CD4-positive, alpha-beta memory T cell (primary cell): ENCODE data around the gene UST. TPM values are rescaled to one million over a fixed set of nuclear protein-coding genes. Genes with fewer than 3 reads are reported as not detected.

ENCODE experiments used
- CTCF ChIA-PET: fragments of 350-600 bp; sonication (Branson Sonifier 250); formaldehyde crosslinking; loops from one replicate; lab custom pipeline; 2021; ENCODE audit warnings: inconsistent platforms; ENCODE audit not compliant: partially characterized antibody; lab: Charles Lee
- POLR2A ChIA-PET: fragments of 350-600 bp; sonication (Branson Sonifier 250); formaldehyde crosslinking; loops from one replicate; lab custom pipeline; 2021; ENCODE audit not compliant: partially characterized antibody; lab: Charles Lee
- DNase-seq, 5 donors: peaks; one replicate each; pipeline versions ENCODE4 v3.0.0 to v3.0.0-alpha.2; 2020 to 2022; ENCODE audit warnings: mixed read lengths in 1 of 5
- H3K27ac ChIP-seq: one replicate; pipeline ENCODE4 v1.7.0; 2013; ENCODE audit warnings: low read depth, low read length
- H3K27me3 ChIP-seq: 2 replicates; pipeline ENCODE4 v1.7.0; 2013; ENCODE audit warnings: mild to moderate bottlenecking, low read length, moderate library complexity; ENCODE audit not compliant: insufficient read depth
- H3K36me3 ChIP-seq: 2 replicates; pipeline ENCODE4 v1.7.0; 2013; ENCODE audit warnings: mild to moderate bottlenecking, low read length, moderate library complexity; ENCODE audit not compliant: insufficient read depth
- H3K4me1 ChIP-seq: 2 replicates; pipeline ENCODE4 v1.7.0; 2013; ENCODE audit warnings: mild to moderate bottlenecking, low read length, moderate library complexity; ENCODE audit not compliant: insufficient read depth
- H3K4me3 ChIP-seq, 2 donors: one replicate each; pipeline ENCODE4 v1.7.0; 2013; ENCODE audit warnings: low read length in 2 of 2, mild to moderate bottlenecking in 1 of 2
- H3K9me3 ChIP-seq, 2 donors: one replicate each; pipeline ENCODE4 v1.7.0; 2013; ENCODE audit warnings: low read length in 2 of 2, control low read depth in 1 of 2; ENCODE audit not compliant: control insufficient read depth in 1 of 2
- H3K27ac Mint-ChIP-seq, 7 donors: one replicate each; pipeline ENCODE4 v1.8.0; 2020 to 2021; ENCODE audit warnings: mixed read lengths in 7 of 7, mild to moderate bottlenecking in 6 of 7, inconsistent platforms in 3 of 7, moderate library complexity in 3 of 7
- H3K27me3 Mint-ChIP-seq, 2 donors: one replicate each; pipeline ENCODE4 v1.8.0; 2020 to 2021; ENCODE audit warnings: mixed read lengths in 2 of 2
- H3K36me3 Mint-ChIP-seq, 2 donors: one replicate each; pipeline ENCODE4 v1.8.0; 2020 to 2021; ENCODE audit warnings: mixed read lengths in 2 of 2, inconsistent platforms in 1 of 2, mild to moderate bottlenecking in 1 of 2
- H3K4me1 Mint-ChIP-seq, 4 donors: one replicate each; pipeline ENCODE4 v1.8.0; 2020 to 2021; ENCODE audit warnings: mixed read lengths in 4 of 4, mild to moderate bottlenecking in 1 of 4
- H3K4me3 Mint-ChIP-seq, 8 donors: one replicate each; pipeline ENCODE4 v1.8.0; 2020 to 2021; ENCODE audit warnings: mixed read lengths in 8 of 8, mild to moderate bottlenecking in 7 of 8, moderate library complexity in 6 of 8, inconsistent platforms in 3 of 8
- H3K9me3 Mint-ChIP-seq, 8 donors: one replicate each; pipeline ENCODE4 v1.8.0; 2020 to 2021; ENCODE audit warnings: mixed read lengths in 8 of 8, mild to moderate bottlenecking in 5 of 8, inconsistent platforms in 3 of 8, moderate library complexity in 1 of 8
- intact Hi-C: fragments of 100-400 bp; cut with micrococcal nuclease; formaldehyde crosslinking; loops from one replicate; pipeline ENCODE4 v1.15.1; 2023
- polyA plus RNA-seq, 2 donors: library from polyadenylated mRNA; unstranded; fragments of 300-500 nt; fragmentation: Illumina TruSeq; gene quantifications; one replicate each; pipeline ENCODE4 v1.2.3, GENCODE V29; 2021
- total RNA-seq, 2 experiments: library from RNA; stranded (reverse); gene quantifications; one replicate each; pipeline ENCODE4 v1.2.3, GENCODE V29; 2021

UST gene
- total and polyA plus RNA-seq, 4 experiments from 2014 or later, result 2.2 to 7.6 (median 5.1) TPM

DNA sequence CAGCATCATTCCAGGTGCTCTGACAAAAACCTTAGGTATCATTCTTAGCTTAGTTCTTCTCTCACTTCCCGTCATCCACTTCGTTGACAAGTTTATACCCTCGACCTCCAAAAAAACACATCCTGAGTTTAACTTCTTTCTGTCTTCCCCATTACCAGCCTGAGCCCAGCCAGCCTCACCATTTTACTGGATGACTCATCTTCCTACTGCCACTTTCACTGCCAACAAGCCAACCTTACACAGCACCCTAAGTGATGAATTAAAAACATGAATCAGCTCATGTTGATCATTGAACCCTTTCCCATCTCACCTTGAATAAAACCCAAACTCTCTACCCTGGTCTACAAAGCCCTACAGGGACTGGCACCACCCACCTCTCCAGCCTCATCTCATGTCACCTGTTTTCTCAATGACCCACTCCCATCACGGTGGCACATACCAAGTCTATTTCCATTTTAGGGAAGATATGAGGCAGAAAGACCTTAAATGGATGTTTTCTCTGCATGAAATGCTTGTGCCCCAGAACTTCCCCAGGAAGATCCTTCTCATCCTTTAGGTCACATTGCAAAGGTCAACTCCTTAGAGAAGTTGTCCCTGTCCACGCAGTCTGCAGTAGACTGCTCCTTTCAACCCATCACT lies 9.9 kb upstream of the UST start:
- Histone ChIP-seq H3K36me3 (no peaks in the 10 kb centered on the region), H3K27ac (no peak overlapping the region), H3K4me3 (no peak overlapping the region), H3K27me3 (no peaks in the 10 kb centered on the region), H3K4me1 (peaks cover 4% of the 10 kb centered on the region), H3K9me3 (no peaks in the 10 kb centered on the region)
- DNase-seq, result no peak
- no peaks in the 10 kb centered on the region for H3K36me3 Mint-ChIP-seq
- peak overlapping the region in 1 of 7 donors; percentile 42 for H3K27ac Mint-ChIP-seq
- CTCF ChIA-PET, result no interaction called here
- H3K4me3 Mint-ChIP-seq, result no peak overlapping the region
- intact Hi-C loops, result no loop called here
- peaks cover 1 to 8% (median 7%) of the 10 kb centered on the region in 4 donors for H3K4me1 Mint-ChIP-seq
- no peaks in the 10 kb centered on the region for H3K9me3 Mint-ChIP-seq
- POLR2A ChIA-PET, result no interaction called here
- H3K27me3 Mint-ChIP-seq, result no peaks in the 10 kb centered on the region

DNA sequence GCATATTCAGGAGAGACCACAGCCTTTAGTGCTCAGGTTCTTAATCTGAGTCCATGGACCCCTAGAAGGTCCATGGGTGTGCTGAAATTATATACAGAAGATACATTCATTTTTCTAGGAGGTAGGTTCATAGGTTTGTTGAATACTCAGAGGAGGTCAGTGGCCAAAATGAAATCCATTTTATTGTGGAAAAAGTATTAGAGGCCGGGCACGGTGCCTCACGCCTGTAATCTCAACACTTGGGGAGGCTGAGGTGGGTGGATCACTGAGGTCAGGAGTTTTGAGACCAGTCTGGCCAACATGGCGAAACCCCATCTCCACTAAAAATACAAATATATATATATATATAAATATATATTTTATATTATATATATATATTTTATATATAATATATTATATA lies 9.0 kb upstream of the UST start:
- Mint-ChIP-seq H3K4me3 (no peak overlapping the region), H3K27ac (no peak overlapping the region), H3K36me3 (no peaks in the 10 kb centered on the region), H3K4me1 (peaks cover 1 to 8% (median 7%) of the 10 kb centered on the region in 4 donors), H3K9me3 (no peaks in the 10 kb centered on the region), H3K27me3 (no peaks in the 10 kb centered on the region)
- H3K4me3 ChIP-seq, result no peak overlapping the region
- no peaks in the 10 kb centered on the region for H3K36me3 ChIP-seq
- peaks cover 4% of the 10 kb centered on the region for H3K4me1 ChIP-seq
- H3K27me3 ChIP-seq, result no peaks in the 10 kb centered on the region
- H3K27ac ChIP-seq, result no peak overlapping the region
- no peaks in the 10 kb centered on the region for H3K9me3 ChIP-seq
- DNase-seq, result no peak
- ChIA-PET CTCF (no interaction called here), POLR2A (no interaction called here)
- intact Hi-C loops, result no loop called here

DNA sequence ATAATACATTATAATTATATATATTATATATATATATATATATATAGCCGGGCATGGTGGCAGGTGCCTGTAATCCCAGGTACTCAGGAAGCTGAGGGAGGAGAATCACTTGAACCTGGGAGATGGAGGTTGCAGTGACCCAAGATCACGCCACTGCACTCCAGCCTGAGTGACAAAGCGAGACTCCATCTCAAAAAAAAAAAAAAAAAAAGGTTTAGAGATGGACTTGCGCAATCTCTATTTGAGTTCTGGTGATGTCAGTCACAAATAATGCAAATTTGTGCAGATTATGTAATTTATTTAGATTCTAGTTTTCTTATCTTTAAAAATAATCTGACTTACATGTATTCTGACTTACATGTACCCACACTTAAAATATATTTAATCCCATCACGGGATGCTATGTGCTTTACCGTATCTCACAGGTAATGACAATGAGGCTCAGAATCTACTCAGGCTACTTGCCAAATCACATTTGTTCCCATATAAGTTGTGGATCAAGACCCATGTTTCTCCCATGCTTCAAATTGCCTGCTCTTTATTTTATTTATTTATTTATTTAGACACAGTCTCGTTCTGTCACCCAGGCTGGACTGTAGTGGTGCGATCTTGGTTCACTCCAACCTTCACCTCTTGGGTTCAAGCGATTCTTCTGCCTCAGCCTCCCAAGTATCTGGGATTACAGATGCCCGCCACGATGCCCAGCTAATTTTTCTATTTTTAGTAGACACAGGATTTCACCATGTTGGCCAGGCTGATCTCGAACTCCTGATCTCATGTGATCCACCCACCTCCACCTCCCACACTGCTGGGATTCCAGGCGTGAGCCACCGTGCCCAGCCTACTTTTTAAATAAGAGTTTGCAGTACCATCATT lies 7.6 kb upstream of the UST start:
- H3K27me3 Mint-ChIP-seq, result no peaks in the 10 kb centered on the region
- H3K36me3 Mint-ChIP-seq, result no peaks in the 10 kb centered on the region
- H3K27me3 ChIP-seq, result no peaks in the 10 kb centered on the region
- no peaks in the 10 kb centered on the region for H3K9me3 Mint-ChIP-seq
- ChIA-PET CTCF (no interaction called here), POLR2A (no interaction called here)
- no peaks in the 10 kb centered on the region for H3K9me3 ChIP-seq
- intact Hi-C loops, result no loop called here
- H3K4me1 Mint-ChIP-seq, result peaks cover 1 to 8% (median 8%) of the 10 kb centered on the region in 4 donors
- H3K27ac ChIP-seq, result no peak overlapping the region
- peak overlapping the region in 2 of 7 donors; percentile 7 to 45 for H3K27ac Mint-ChIP-seq
- H3K36me3 ChIP-seq, result no peaks in the 10 kb centered on the region
- H3K4me3 ChIP-seq, result no peak overlapping the region
- H3K4me1 ChIP-seq, result peaks cover 4% of the 10 kb centered on the region
- DNase-seq, result no peak
- H3K4me3 Mint-ChIP-seq, result peak overlapping the region in 4 of 8 donors; percentile 2 to 23 (median 16)

DNA sequence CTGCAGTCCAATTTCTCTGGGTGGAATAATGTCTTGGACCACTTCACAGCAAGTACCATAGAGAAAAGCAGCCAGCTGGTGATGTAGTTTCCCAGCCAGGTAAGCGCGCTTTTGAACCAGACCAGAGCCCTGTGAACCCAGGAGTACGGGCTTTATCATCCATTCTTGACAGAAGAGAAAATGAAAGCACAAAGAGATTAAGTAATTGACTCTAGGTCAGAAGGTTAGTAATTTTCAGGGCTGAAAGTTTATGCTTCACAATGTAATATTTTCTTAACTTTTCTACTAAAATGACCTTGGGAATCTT lies 7.1 kb upstream of the UST start:
- H3K4me1 ChIP-seq, result peaks cover 4% of the 10 kb centered on the region
- H3K9me3 ChIP-seq, result no peaks in the 10 kb centered on the region
- Mint-ChIP-seq H3K36me3 (no peaks in the 10 kb centered on the region), H3K4me1 (peaks cover 1 to 8% (median 8%) of the 10 kb centered on the region in 4 donors), H3K4me3 (peak overlapping the region in 3 of 8 donors; percentile 2 to 23 (median 20)), H3K27me3 (no peaks in the 10 kb centered on the region), H3K27ac (peak overlapping the region in 4 of 7 donors; percentile 0 to 54 (median 26)), H3K9me3 (no peaks in the 10 kb centered on the region)
- no peak for DNase-seq
- no peak overlapping the region for H3K4me3 ChIP-seq
- CTCF ChIA-PET, result no interaction called here
- no peak overlapping the region for H3K27ac ChIP-seq
- H3K27me3 ChIP-seq, result no peaks in the 10 kb centered on the region
- no peaks in the 10 kb centered on the region for H3K36me3 ChIP-seq
- POLR2A ChIA-PET, result interaction anchor here (0.7 kb wide), 1 partner anchor 135 kb away, joined by 3 read pairs; no protein-coding TSS in a partner anchor
- intact Hi-C loops, result no loop called here

DNA sequence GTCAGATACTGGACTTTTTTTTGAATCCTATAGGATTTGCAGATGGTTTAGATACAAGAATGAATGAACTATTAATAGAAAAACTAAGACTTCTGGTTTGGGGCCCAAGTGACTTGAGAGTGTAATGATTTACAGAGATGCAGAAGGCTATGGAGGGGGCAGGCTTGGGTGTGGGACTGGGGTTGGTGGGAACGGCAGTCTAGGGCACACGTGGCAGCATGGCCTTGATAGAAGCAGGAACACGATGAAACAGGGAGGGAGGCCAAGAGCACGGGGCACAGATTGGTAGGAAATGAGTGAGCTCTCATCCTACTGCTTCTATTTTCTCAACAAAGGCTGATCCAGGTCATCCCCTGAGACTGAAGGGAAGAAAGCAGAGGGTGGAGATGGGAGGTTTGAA lies 3.4 kb upstream of the UST start:
- Mint-ChIP-seq H3K36me3 (peaks cover 0 to 6% of the 10 kb centered on the region in 2 donors), H3K4me3 (no peak overlapping the region), H3K27me3 (no peaks in the 10 kb centered on the region), H3K27ac (peak overlapping the region in 1 of 7 donors; percentile 13), H3K9me3 (peaks cover 0 to 1% (median 0%) of the 10 kb centered on the region in 8 donors), H3K4me1 (peaks cover 9 to 26% (median 16%) of the 10 kb centered on the region in 4 donors)
- Histone ChIP-seq H3K27me3 (no peaks in the 10 kb centered on the region), H3K4me3 (no peak overlapping the region), H3K36me3 (no peaks in the 10 kb centered on the region), H3K27ac (no peak overlapping the region), H3K4me1 (peaks cover 15% of the 10 kb centered on the region), H3K9me3 (no peaks in the 10 kb centered on the region)
- DNase-seq, result no peak
- intact Hi-C loops, result no loop called here
- CTCF ChIA-PET, result interaction anchor here (1.9 kb wide), 1 partner anchor 202 kb away, joined by 6 read pairs; no protein-coding TSS in a partner anchor
- POLR2A ChIA-PET, result interaction anchor here (1.0 kb wide), 1 partner anchor 17 kb away, joined by 3 read pairs; no protein-coding TSS in a partner anchor

- CTCF ChIA-PET, result interaction anchor here (1.1 to 1.7 kb wide), 8 partner anchors 15 to 207 kb away, joined by 3 to 6 read pairs (median 3); no protein-coding TSS in a partner anchor
- intact Hi-C loops, result loop anchor here (1.0 to 5.0 kb wide), 8 partner anchors 34 to 686 kb away; no protein-coding TSS in a partner anchor
- peaks cover 30% of the 10 kb centered on the region for H3K4me1 ChIP-seq
- H3K36me3 ChIP-seq, result no peaks in the 10 kb centered on the region
- no peak for DNase-seq
- Mint-ChIP-seq H3K4me3 (peak overlapping the region; percentile 93 to 99 (median 96)), H3K9me3 (peaks cover 0 to 1% (median 0%) of the 10 kb centered on the region in 8 donors), H3K27me3 (no peaks in the 10 kb centered on the region), H3K4me1 (peaks cover 22 to 43% (median 35%) of the 10 kb centered on the region in 4 donors), H3K27ac (peak overlapping the region; percentile 93 to 97 (median 96)), H3K36me3 (peaks cover 0 to 9% of the 10 kb centered on the region in 2 donors)
- peak overlapping the region; percentile 41 for H3K27ac ChIP-seq
- peak overlapping the region in 1 of 2 donors; percentile 71 for H3K4me3 ChIP-seq
- H3K9me3 ChIP-seq, result no peaks in the 10 kb centered on the region
- no peaks in the 10 kb centered on the region for H3K27me3 ChIP-seq
- POLR2A ChIA-PET, result interaction anchor here (9.3 kb wide), 1 partner anchor 14 kb away, joined by 183 read pairs; no protein-coding TSS in a partner anchor
These were observed 904 bp upstream of the UST start for GRCh38 chr6:148745926-148746325.

DNA sequence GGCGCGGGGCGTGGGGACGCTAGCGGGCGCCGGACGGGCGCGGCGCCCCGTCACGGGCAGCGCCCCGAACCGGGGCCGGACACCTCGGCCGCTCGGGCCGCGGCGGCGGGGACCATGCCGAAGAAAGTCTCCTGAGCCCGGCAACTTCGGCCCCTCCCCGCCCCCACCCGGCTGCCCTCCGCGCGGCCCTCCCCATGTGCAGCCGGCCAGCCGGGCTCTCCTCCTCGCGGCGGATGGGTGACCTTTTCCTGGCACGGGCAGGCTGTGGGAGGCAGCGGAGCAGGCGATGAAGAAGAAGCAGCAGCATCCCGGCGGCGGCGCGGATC lies 278 bp downstream of the UST start:
- Histone ChIP-seq H3K27me3 (no peaks in the 10 kb centered on the region), H3K36me3 (no peaks in the 10 kb centered on the region), H3K4me3 (peak overlapping the region in 1 of 2 donors; percentile 71), H3K9me3 (no peaks in the 10 kb centered on the region), H3K27ac (peak overlapping the region; percentile 67), H3K4me1 (peaks cover 35% of the 10 kb centered on the region)
- Mint-ChIP-seq H3K9me3 (peaks cover 0 to 1% (median 0%) of the 10 kb centered on the region in 8 donors), H3K27me3 (no peaks in the 10 kb centered on the region), H3K36me3 (peaks cover 0 to 9% of the 10 kb centered on the region in 2 donors), H3K4me1 (peaks cover 22 to 49% (median 42%) of the 10 kb centered on the region in 4 donors), H3K4me3 (peak overlapping the region; percentile 81 to 99 (median 94)), H3K27ac (peak overlapping the region in 4 of 7 donors; percentile 64 to 96 (median 82))
- ChIA-PET POLR2A (interaction anchor here (0.6 to 9.3 kb wide), 10 partner anchors 13 to 1000 kb away, joined by 3 to 183 read pairs (median 6); no protein-coding TSS in a partner anchor), CTCF (interaction anchor here (0.9 to 2.9 kb wide), 11 partner anchors 11 to 685 kb away, joined by 3 to 24 read pairs (median 4); no protein-coding TSS in a partner anchor)
- DNase-seq, result no peak
- intact Hi-C loops, result loop anchor here (2.0 to 5.0 kb wide), 3 partner anchors 84 to 335 kb away; no protein-coding TSS in a partner anchor
